DMS53 treated with DMSO at 0.1 percent for 48 hours (cell line): ENCODE results near the gene SH3RF3.

Experiments used
- DNase-seq: peaks from one replicate; lab custom pipeline; 2025; ENCODE audit not compliant: unreplicated experiment; lab: John Stamatoyannopoulos, UW

SH3RF3 gene

GRCh38 chr2:109385506-109385905 is 256.5 kb downstream of the SH3RF3 start:
- no peak for DNase-seq

GRCh38 chr2:109386004-109386695 is 257.1 kb downstream of the SH3RF3 start:
- no peak for DNase-seq

GRCh38 chr2:109387221-109387735 is 258.3 kb downstream of the SH3RF3 start:
- no peak for DNase-seq

- no peak for DNase-seq
These were observed 258.9 kb downstream of the SH3RF3 start for GRCh38 chr2:109387778-109388469.

GRCh38 chr2:109391243-109391642 is 262.2 kb downstream of the SH3RF3 start:
- DNase-seq: no peak

GRCh38 chr2:109392140-109392539 is 263.1 kb downstream of the SH3RF3 start:
- DNase-seq: no peak

- no peak for DNase-seq
These were observed 264.0 kb downstream of the SH3RF3 start for GRCh38 chr2:109392816-109393661.

- no peak for DNase-seq
These were observed 264.6 kb downstream of the SH3RF3 start for GRCh38 chr2:109393662-109393972.

- DNase-seq: no peak
These were observed 266.6 kb downstream of the SH3RF3 start for GRCh38 chr2:109395494-109396201.

GRCh38 chr2:109396202-109397180 is 267.5 kb downstream of the SH3RF3 start:
- no peak for DNase-seq

GRCh38 chr2:109397893-109398292 is 268.9 kb downstream of the SH3RF3 start:
- no peak for DNase-seq

- no peak for DNase-seq
These were observed 269.5 kb downstream of the SH3RF3 start for GRCh38 chr2:109398366-109399015.

GRCh38 chr2:109399066-109399465 is 270.1 kb downstream of the SH3RF3 start:
- DNase-seq: no peak

- no peak for DNase-seq
These were observed 271.1 kb downstream of the SH3RF3 start for GRCh38 chr2:109400102-109400501.

- DNase-seq: no peak
These were observed 272.4 kb downstream of the SH3RF3 start for GRCh38 chr2:109401370-109401769.

GRCh38 chr2:109402180-109402579 is 273.2 kb downstream of the SH3RF3 start:
- DNase-seq: no peak

GRCh38 chr2:109402980-109403840 is 274.2 kb downstream of the SH3RF3 start:
- DNase-seq: no peak

- no peak for DNase-seq
These were observed 274.8 kb downstream of the SH3RF3 start for GRCh38 chr2:109403841-109404201.

- no peak for DNase-seq
These were observed 275.7 kb downstream of the SH3RF3 start for GRCh38 chr2:109404681-109405080.
